ENCODE data around the gene RNF7.
"Not testable (repeated sequence)": the region's sequence is repeated elsewhere in the genome, so short reads cannot be mapped to it uniquely, and the experiment has no call there.

RNF7 gene

GRCh38 chr3:141738022-141738890 is at the start of gene RNF7:
TSS of gene RNF7 (plus strand) at chr3:141738298. CDS start at chr3:141738342, 44 bp downstream.
- DNase-seq: peak; percentile 94 to 98 (median 96)

GRCh38 chr3:141690431-141691072 is 47.5 kb upstream of the RNF7 start:
- DNase-seq: no peak

GRCh38 chr3:141691471-141691870 is 46.6 kb upstream of the RNF7 start:
- not testable (repeated sequence) for DNase-seq

GRCh38 chr3:141692973-141693372 is 45.1 kb upstream of the RNF7 start:
- DNase-seq: not testable (repeated sequence)

- no peak for DNase-seq
Measured at GRCh38 chr3:141699324-141699723, 38.8 kb upstream of the RNF7 start.

GRCh38 chr3:141699897-141700296 is 38.2 kb upstream of the RNF7 start:
- DNase-seq: no peak

GRCh38 chr3:141703367-141703766 is 34.7 kb upstream of the RNF7 start:
- DNase-seq: not testable (repeated sequence)

- no peak for DNase-seq
Measured at GRCh38 chr3:141707741-141708203, 30.3 kb upstream of the RNF7 start.

GRCh38 chr3:141708367-141708766 is 29.7 kb upstream of the RNF7 start:
- no peak for DNase-seq

- DNase-seq: no peak
Measured at GRCh38 chr3:141709126-141709770, 28.9 kb upstream of the RNF7 start.

- no peak for DNase-seq
Measured at GRCh38 chr3:141710121-141710520, 28.0 kb upstream of the RNF7 start.

GRCh38 chr3:141710888-141711616 is 27.0 kb upstream of the RNF7 start:
- no peak for DNase-seq

GRCh38 chr3:141714671-141715070 is 23.4 kb upstream of the RNF7 start:
- DNase-seq: no peak

GRCh38 chr3:141722081-141722480 is 16.0 kb upstream of the RNF7 start:
- no peak for DNase-seq

- no peak for DNase-seq
Measured at GRCh38 chr3:141722648-141723047, 15.4 kb upstream of the RNF7 start.

- no peak for DNase-seq
Measured at GRCh38 chr3:141723255-141723654, 14.8 kb upstream of the RNF7 start.

GRCh38 chr3:141724186-141724585 is 13.9 kb upstream of the RNF7 start:
- DNase-seq: no peak

GRCh38 chr3:141725036-141725435 is 13.1 kb upstream of the RNF7 start:
- DNase-seq: no peak

- DNase-seq: no peak
Measured at GRCh38 chr3:141726483-141726882, 11.6 kb upstream of the RNF7 start.

GRCh38 chr3:141728355-141728892 is 9.7 kb upstream of the RNF7 start:
- DNase-seq: no peak

GRCh38 chr3:141729240-141729639 is 8.9 kb upstream of the RNF7 start:
- no peak for DNase-seq

GRCh38 chr3:141735176-141735575 is 2.9 kb upstream of the RNF7 start:
- DNase-seq: no peak

Measured in stimulated activated naive CD4-positive, alpha-beta T cell (primary cell).